ENCODE results near the gene TSPAN33. TPM values are rescaled to one million over a fixed set of nuclear protein-coding genes. Genes with fewer than 3 reads are reported as not detected.

TSPAN33 gene
- total and polyA plus RNA-seq, 9 of the 15 experiments (the other 6 are each of a cell fraction or from before 2014, with no cell fraction given), result 0.03 to 1.5 (median 0.23) TPM; not detected in 2

GRCh38 chr7:129213828-129214227 lies 69.3 kb downstream of the TSPAN33 start (continued):
- TF ChIP-seq TSC22D4 (tag; IDR thresholded peaks at IDR 0.05) (no peak), DDX20 (tag; IDR thresholded peaks at IDR 0.05; ENCODE audit: low read depth) (no peak), ZBTB17 (CRISPR knock-in tag; IDR thresholded peaks at IDR 0.05) (no peak), TEAD2 (tag; IDR thresholded peaks at IDR 0.05) (no peak), SNIP1 (IDR thresholded peaks at IDR 0.05; ENCODE audit: low read depth) (no peak), MLLT1 (IDR thresholded peaks at IDR 0.05) (no peak), NFRKB (IDR thresholded peaks at IDR 0.05; ENCODE audit: low read depth) (no peak), RBM17 (IDR thresholded peaks at IDR 0.05; ENCODE audit: borderline replicate concordance, low read depth, low read length) (no peak), TBP (optimal IDR thresholded peaks at IDR 0.05; ENCODE audit: low read depth, low read length) (no peak), ZHX1 (conservative IDR thresholded peaks at IDR 0.05; ENCODE audit: low read length) (no peak), BRCA1 (IDR thresholded peaks at IDR 0.05) (no peak), BRCA1 (CRISPR knock-in tag; IDR thresholded peaks at IDR 0.05) (no peak), MTA3 (IDR thresholded peaks at IDR 0.05; ENCODE audit: borderline replicate concordance) (peak; percentile 45; the same call in 1 of the 2 replicates), SOX6 (IDR thresholded peaks at IDR 0.05) (peak; percentile 54; the same call in 1 of the 2 replicates), CHD1 (IDR thresholded peaks at IDR 0.05; ENCODE audit: low read length) (no peak), TFAM (CRISPR knock-in tag; conservative IDR thresholded peaks at IDR 0.05) (no peak), U2AF2 (optimal IDR thresholded peaks at IDR 0.05; ENCODE audit: low read depth, low read length) (no peak), GTF2E2 (tag; IDR thresholded peaks at IDR 0.05) (no peak), PCBP1 (IDR thresholded peaks at IDR 0.05; ENCODE audit: low read depth, low read length, poor library complexity, severe bottlenecking) (no peak), NR3C1 (CRISPR knock-in tag; IDR thresholded peaks at IDR 0.05) (no peak), ZBTB1 (CRISPR knock-in tag; IDR thresholded peaks at IDR 0.05; ENCODE audit: borderline replicate concordance, low read depth) (no peak), YBX1 (IDR thresholded peaks at IDR 0.05) (no peak), MEIS2 (IDR thresholded peaks at IDR 0.05; ENCODE audit: partially characterized antibody) (peak; percentile 19), PPARD (CRISPR knock-in tag; IDR thresholded peaks at IDR 0.05) (no peak), SUPT5H (IDR thresholded peaks at IDR 0.05) (no peak), MNT (conservative IDR thresholded peaks at IDR 0.05) (no peak)

All from K562 (cell line).